H1 (cell line): ENCODE data around the gene NUP88. TPM values are rescaled to one million over a fixed set of nuclear protein-coding genes. Genes with fewer than 3 reads are reported as not detected.

Source experiments
- CTCF ChIA-PET: fragments of 300-600 bp; sonication (Branson Sonifier 250); formaldehyde crosslinking; loops from one replicate; lab custom pipeline; 2021; ENCODE audit not compliant: partially characterized antibody; lab: Charles Lee
- POLR2A ChIA-PET: fragments of 300-600 bp; sonication (Branson Sonifier 250); formaldehyde crosslinking; loops from one replicate; lab custom pipeline; 2021; ENCODE audit warnings: inconsistent platforms; ENCODE audit not compliant: partially characterized antibody; lab: Charles Lee
- DNase-seq, 2 experiments: peaks; one replicate each; pipeline versions ENCODE4 v3.0.0 to v3.0.0-alpha.2; 2010 to 2022; ENCODE audit warnings: low spot score in 2 of 2, low read depth in 1 of 2, mixed read lengths in 1 of 2
- FAIRE-seq: peaks from 2 replicates; lab custom pipeline; 2011; peaks lifted over from hg19 to GRCh38; lab: Jason Lieb, UNC
- H2AFZ ChIP-seq: 2 replicates; pipeline ENCODE4 v1.8.1; 2012; ENCODE audit warnings: low read length, inconsistent platforms
- H2AK5ac ChIP-seq: 2 replicates; pipeline ENCODE4 v1.6.1; 2013; ENCODE audit warnings: low read depth, low read length
- H2BK120ac ChIP-seq: replicated peaks from 2 replicates; pipeline ENCODE3; 2013; ENCODE audit warnings: low read depth, low read length, inconsistent platforms
- H2BK12ac ChIP-seq: 2 replicates; pipeline ENCODE4 v1.6.1; 2013; ENCODE audit warnings: low read depth, low read length
- H2BK15ac ChIP-seq: 2 replicates; pipeline ENCODE4 v1.6.1; 2013; ENCODE audit warnings: low read length
- H2BK20ac ChIP-seq: 2 replicates; pipeline ENCODE4 v1.6.1; 2013; ENCODE audit warnings: low read length
- H2BK5ac ChIP-seq: 2 replicates; pipeline ENCODE4 v1.6.1; 2013; ENCODE audit warnings: low read depth, low read length
- H3K14ac ChIP-seq: 2 replicates; pipeline ENCODE4 v1.6.1; 2013; ENCODE audit warnings: inconsistent platforms; ENCODE audit not compliant: insufficient read length
- H3K18ac ChIP-seq: 2 replicates; pipeline ENCODE4 v1.6.1; 2013; ENCODE audit warnings: low read length; ENCODE audit errors: extremely low read depth
- H3K23ac ChIP-seq: 2 replicates; pipeline ENCODE4 v1.6.1; 2013; ENCODE audit warnings: inconsistent platforms; ENCODE audit not compliant: insufficient read length
- H3K23me2 ChIP-seq: 2 replicates; pipeline ENCODE4 v1.6.1; 2013; ENCODE audit warnings: low read depth, low read length
- H3K27ac ChIP-seq: 2 replicates; pipeline ENCODE4 v1.6.1; 2011; ENCODE audit warnings: low read depth, low read length, inconsistent platforms
- H3K27me3 ChIP-seq, 4 experiments: replicated peaks in 1 of 4; 1 replicate in 1 of 4; 2 replicates in 3 of 4; pipeline versions ENCODE4 v1.6.1 to v1.8.1; 2011 to 2013; ENCODE audit warnings: low read length in 3 of 4, mild to moderate bottlenecking in 3 of 4, inconsistent platforms in 2 of 4, mixed read lengths in 2 of 4, moderate library complexity in 1 of 4; ENCODE audit not compliant: control insufficient read depth in 3 of 4, insufficient read depth in 3 of 4; ENCODE audit errors: extremely low read depth in 1 of 4
- H3K36me3 ChIP-seq, 4 experiments: 2 replicates each; pipeline versions ENCODE4 v1.6.1 to v1.8.1; 2011 to 2013; ENCODE audit warnings: mild to moderate bottlenecking in 4 of 4, low read length in 3 of 4, moderate library complexity in 2 of 4, control low read depth in 1 of 4, inconsistent platforms in 1 of 4; ENCODE audit not compliant: insufficient read depth in 4 of 4, control insufficient read depth in 2 of 4
- H3K4ac ChIP-seq: replicated peaks from 2 replicates; pipeline ENCODE3; 2013; ENCODE audit warnings: low read length, low read depth, mixed read lengths, inconsistent platforms; ENCODE audit not compliant: insufficient read length
- H3K4me1 ChIP-seq, 4 experiments: replicated peaks in 1 of 4; 1 replicate in 1 of 4; 2 replicates in 3 of 4; pipeline versions ENCODE4 v1.6.1 to v1.8.1; 2011 to 2013; ENCODE audit warnings: low read length in 3 of 4, inconsistent platforms in 2 of 4, mixed read lengths in 1 of 4; ENCODE audit not compliant: insufficient read depth in 4 of 4, control insufficient read depth in 3 of 4
- H3K4me2 ChIP-seq, 2 experiments: 2 replicates each; pipeline versions ENCODE4 v1.6.1 to v1.8.1; 2011 to 2013; ENCODE audit warnings: low read depth in 2 of 2, low read length in 2 of 2, control low read depth in 1 of 2, inconsistent platforms in 1 of 2, mild to moderate bottlenecking in 1 of 2; ENCODE audit not compliant: insufficient read depth in 1 of 2
- H3K4me3 ChIP-seq, 4 experiments: fragments of 200-600, 300-600 bp in 1 of 4; sonication (generic), shearing (Covaris generic), sonication (Bioruptor Twin) in 1 of 4; 2 replicates each; pipeline versions ENCODE4 v1.5.1 to v1.8.1; 2011 to 2016; ENCODE audit warnings: low read length in 4 of 4, low read depth in 3 of 4, control low read depth in 2 of 4, inconsistent platforms in 2 of 4, mild to moderate bottlenecking in 2 of 4, mixed read lengths in 1 of 4, moderate library complexity in 1 of 4; ENCODE audit not compliant: insufficient read depth in 2 of 4; ENCODE audit errors: extremely low read depth in 1 of 4
- H3K56ac ChIP-seq: replicated peaks from 2 replicates; pipeline ENCODE3; 2013; ENCODE audit warnings: low read depth, mild to moderate bottlenecking, mixed read lengths, low read length, inconsistent platforms; ENCODE audit not compliant: insufficient read length
- H3K79me1 ChIP-seq: 2 replicates; pipeline ENCODE4 v1.6.1; 2013; ENCODE audit warnings: low read depth, low read length, control low read depth
- H3K79me2 ChIP-seq, 2 experiments: 2 replicates each; pipeline versions ENCODE4 v1.6.1 to v1.8.1; 2012 to 2013; ENCODE audit warnings: low read length in 2 of 2, mild to moderate bottlenecking in 2 of 2, inconsistent platforms in 1 of 2; ENCODE audit not compliant: insufficient read depth in 2 of 2, control insufficient read depth in 1 of 2
- H3K9ac ChIP-seq, 4 experiments: replicated peaks in 1 of 4; 1 replicate in 1 of 4; 2 replicates in 3 of 4; pipeline versions ENCODE4 v1.6.1 to v1.8.1; 2011 to 2013; ENCODE audit warnings: low read depth in 3 of 4, low read length in 3 of 4, control low read depth in 2 of 4, mild to moderate bottlenecking in 2 of 4, moderate library complexity in 2 of 4, inconsistent platforms in 1 of 4; ENCODE audit errors: extremely low read depth in 1 of 4
- H3K9me3 ChIP-seq, 2 experiments: 2 replicates each; pipeline versions ENCODE4 v1.6.1 to v1.8.1; 2012 to 2013; ENCODE audit warnings: mild to moderate bottlenecking in 2 of 2, moderate library complexity in 2 of 2, control low read depth in 1 of 2, inconsistent platforms in 1 of 2, low read depth in 1 of 2, low read length in 1 of 2, mixed read lengths in 1 of 2; ENCODE audit not compliant: insufficient read depth in 2 of 2
- H4K20me1 ChIP-seq, 2 experiments: replicated peaks in 1 of 2; 2 replicates each; pipeline versions ENCODE3 to v1.8.1; 2011 to 2013; ENCODE audit warnings: inconsistent platforms in 2 of 2, low read length in 2 of 2, mild to moderate bottlenecking in 1 of 2; ENCODE audit not compliant: insufficient read depth in 2 of 2, control insufficient read depth in 1 of 2
- H4K5ac ChIP-seq: 2 replicates; pipeline ENCODE4 v1.6.1; 2013; ENCODE audit warnings: low read length, low read depth, mixed read lengths, inconsistent platforms; ENCODE audit not compliant: insufficient read length
- H4K8ac ChIP-seq: 2 replicates; pipeline ENCODE4 v1.8.0; 2013; ENCODE audit warnings: mild to moderate bottlenecking, moderate library complexity, low read length, inconsistent platforms; ENCODE audit not compliant: insufficient read depth; ENCODE audit errors: extremely low read depth
- H4K91ac ChIP-seq: replicated peaks from 2 replicates; pipeline ENCODE3; 2013; ENCODE audit warnings: low read length, mixed read lengths, inconsistent platforms; ENCODE audit not compliant: insufficient read length
- HDAC6 ChIP-seq: IDR thresholded peaks from one replicate; pipeline ENCODE4 v1.7.1; 2012; ENCODE audit warnings: low read depth, mild to moderate bottlenecking, inconsistent platforms, low read length, moderate library complexity
- RAD21 ChIP-seq, 2 experiments: IDR thresholded peaks in 1 of 2; conservative IDR thresholded peaks in 1 of 2; 2 replicates each; pipeline ENCODE4 v1.6.1; 2011; ENCODE audit warnings: low read depth in 2 of 2, low read length in 2 of 2, improper control_type of control experiment in 1 of 2, inconsistent platforms in 1 of 2, mild to moderate bottlenecking in 1 of 2, moderate library complexity in 1 of 2
- SIN3A ChIP-seq, 2 experiments: IDR thresholded peaks in 1 of 2; conservative IDR thresholded peaks in 1 of 2; 2 replicates each; pipeline ENCODE4 v1.6.1; 2011 to 2012; ENCODE audit warnings: low read length in 2 of 2, improper control_type of control experiment in 1 of 2, low read depth in 1 of 2, mild to moderate bottlenecking in 1 of 2
- TAF7 ChIP-seq: optimal IDR thresholded peaks from 2 replicates; pipeline ENCODE3; 2011; ENCODE audit warnings: low read depth, mild to moderate bottlenecking, inconsistent platforms, low read length, moderate library complexity, borderline replicate concordance
- WGBS, 2 experiments: shearing (Covaris generic) in 1 of 2; methylation state at CpG; one replicate each; pipeline versions ENCODE4 v1.1.6 to v1.1.7; 2013 to 2015; ENCODE audit warnings: low lambda C conversion rate in 2 of 2, mixed read lengths in 2 of 2, inconsistent platforms in 1 of 2, low coverage in 1 of 2, missing lambda C conversion rate in 1 of 2; ENCODE audit not compliant: insufficient replicate concordance in 2 of 2, insufficient coverage in 1 of 2, insufficient read length in 1 of 2; ENCODE audit errors: extremely low coverage in 1 of 2, missing lambda C conversion rate in 1 of 2; 5-methylcytosine and 5-hydroxymethylcytosine counted together
- polyA plus RNA-seq, 7 experiments: library from polyadenylated mRNA; depleted of rRNA in 3 of 7; stranded (reverse) in 5 of 7; unstranded in 2 of 7; fragments of >200 nt in 5 of 7; fragments of 200-250 nt in 2 of 7; gene quantifications; 1 replicate in 5 of 7; 2 replicates in 1 of 7; 4 replicates in 1 of 7; pipeline versions ENCODE4 v1.2.1 to v1.2.3, GENCODE V29; 2011 to 2013; ENCODE audit warnings: missing spikeins in 2 of 7, mixed read lengths in 2 of 7
- total RNA-seq: library from RNA; stranded (reverse); fragmentation: NEBNext Ultra II Directional; extraction: Animal tissue kit (Norgen Biotek cat#: 25700); gene quantifications from 2 replicates; pipeline ENCODE4 v1.2.1, GENCODE V29; 2021

Gene NUP88
- total and polyA plus RNA-seq, 2 of the 8 experiments (the other 6 are each of a cell fraction or from before 2014, with no cell fraction given) = 77.4 to 105 TPM

GRCh38 chr17:5370411-5370810, 49.1 kb downstream of the NUP88 start:
- ChIA-PET POLR2A (no interaction called here), CTCF (no interaction called here)
- Histone ChIP-seq H4K91ac (no peak overlapping the region), H3K79me1 (no peaks in the 10 kb centered on the region), H3K14ac (no peak overlapping the region), H2BK12ac (no peak overlapping the region), H3K4me3 (no peak overlapping the region), H3K4ac (no peak overlapping the region), H2AFZ (no peak overlapping the region), H2BK120ac (no peak overlapping the region), H4K5ac (no peak overlapping the region), H2AK5ac (no peak overlapping the region), H3K27ac (no peak overlapping the region), H2BK20ac (no peak overlapping the region), H2BK15ac (no peak overlapping the region), H3K23me2 (no peaks in the 10 kb centered on the region; the same call in 1 of the 2 replicates), H4K8ac (no peak overlapping the region), H3K9ac (no peak overlapping the region), H3K79me2 (no peaks in the 10 kb centered on the region), H3K4me2 (no peak overlapping the region), H3K56ac (no peak overlapping the region), H3K4me1 (no peaks in the 10 kb centered on the region), H3K18ac (no peak overlapping the region), H3K9me3 (no peaks in the 10 kb centered on the region), H2BK5ac (no peak overlapping the region), H4K20me1 (peaks cover 0 to 2% of the 10 kb centered on the region in 2 experiments), H3K36me3 (peaks cover 0 to 31% (median 19%) of the 10 kb centered on the region in 4 experiments; a peak in 7 of 8 replicates), H3K27me3 (no peaks in the 10 kb centered on the region), H3K23ac (no peak overlapping the region)
- TF ChIP-seq RAD21 (IDR thresholded peaks at IDR 0.05 in 1 of 2, conservative IDR thresholded peaks at IDR 0.05 in 1 of 2; ENCODE audit: low read depth in 2 of 2, low read length in 2 of 2) (no peak), TAF7 (no peak), HDAC6 (no peak), SIN3A (conservative IDR thresholded peaks at IDR 0.05 in 1 of 2, IDR thresholded peaks at IDR 0.05 in 1 of 2; ENCODE audit: low read depth in 1 of 2, low read length in 2 of 2) (no peak)
- 91% methylated on average over 4 of the region's 4 CpGs; no CpG with 5 or more reads in 1 of the 2 experiments for WGBS, 2 experiments
- no peak for DNase-seq
- FAIRE-seq = no peak
